ENCODE results near the gene NUDT16L1. TPM values are rescaled to one million over a fixed set of nuclear protein-coding genes. Genes with fewer than 3 reads are reported as not detected.

Gene NUDT16L1
- total and polyA plus RNA-seq, 2 of the 4 experiments (the other 2 are of a cell fraction), result 22.9 to 44.3 TPM

GRCh38 chr16:4693956-4694641 is 737 bp downstream of the NUDT16L1 start:
- no peaks in the 10 kb centered on the region for H3K27me3 ChIP-seq (ENCODE audit: control insufficient read depth, insufficient read depth, low read length)
- no peak overlapping the region for H3K18ac ChIP-seq (ENCODE audit: low read depth, low read length)
- no peak overlapping the region for H3K23ac ChIP-seq (ENCODE audit: low read depth, low read length)
- dilution Hi-C loops (cut with HindIII; ENCODE audit: low sequenced_read_pairs, unreplicated experiment) (no loop called here), in situ Hi-C loops (cut with MboI; ENCODE audit: low sequenced_read_pairs) (no loop called here), intact Hi-C loops (cut with micrococcal nuclease) (loop anchor here (2.0 kb wide), 1 partner anchor 263 kb away; no protein-coding TSS in a partner anchor)
- H4K91ac ChIP-seq (ENCODE audit: insufficient read depth, low read depth, low read length), result no peak overlapping the region
- H3K79me1 ChIP-seq (ENCODE audit: low read depth in 1 of 2, low read length in 2 of 2), result peaks cover 0 to 26% of the 10 kb centered on the region in 2 experiments; a peak in 3 of 4 replicates
- peaks cover 5% of the 10 kb centered on the region; the same call in 1 of the 2 replicates for H3K9me1 ChIP-seq (ENCODE audit: insufficient read depth, low read length)
- peak overlapping the region; percentile 89 for H3K4me3 ChIP-seq (ENCODE audit: insufficient read depth, low read depth, low read length)
- H2BK20ac ChIP-seq (ENCODE audit: low read depth, low read length), result no peak overlapping the region
- H3K4ac ChIP-seq (ENCODE audit: low read depth, low read length), result peak overlapping the region; percentile 85
- POLR2A ChIA-PET (ENCODE audit: unreplicated experiment), result no interaction called here
- no peaks in the 10 kb centered on the region for H3K9me3 ChIP-seq (ENCODE audit: control insufficient read depth, insufficient read depth, low read length)
- peak overlapping the region; percentile 96 for H2AFZ ChIP-seq (replicated peaks; ENCODE audit: low read length, poor library complexity)
- peak; percentile 38 for DNase-seq
- H4K5ac ChIP-seq (ENCODE audit: low read depth, low read length), result no peak overlapping the region; the same call in 1 of the 2 replicates
- no peak overlapping the region for H3K56ac ChIP-seq (ENCODE audit: extremely low read depth, insufficient read depth, low read length)
- H3K36me3 ChIP-seq (ENCODE audit: control insufficient read depth, insufficient read depth, low read length), result peaks cover 44% of the 10 kb centered on the region
- H2AK5ac ChIP-seq (ENCODE audit: low read depth, low read length), result peak overlapping the region; percentile 96
- peak overlapping the region; percentile 84 for H3K27ac ChIP-seq (ENCODE audit: insufficient read depth, low read length)
- peak overlapping the region; percentile 26 for H2BK5ac ChIP-seq (ENCODE audit: low read depth, low read length, poor library complexity, severe bottlenecking)
- H3K14ac ChIP-seq (replicated peaks; ENCODE audit: low read depth, low read length), result peak overlapping the region; percentile 77; the same call in 1 of the 2 replicates
- 0% methylated on average over 35 of the region's 54 CpGs; no CpG with 5 or more reads in 1 of the 2 experiments for WGBS, 2 experiments (ENCODE audit: extremely low coverage in 2 of 2, insufficient read length in 1 of 2)
- peak overlapping the region; percentile 76 to 92; a peak in 2 of 4 replicates for H4K8ac ChIP-seq (ENCODE audit: low read depth in 2 of 2, low read length in 2 of 2)
- H3K4me1 ChIP-seq (ENCODE audit: control insufficient read depth, insufficient read depth, low read length), result peaks cover 7% of the 10 kb centered on the region
- H3K4me2 ChIP-seq (ENCODE audit: low read depth, low read length), result peak overlapping the region; percentile 86
- no peak overlapping the region for H2BK15ac ChIP-seq (ENCODE audit: low read depth, low read length)
- peak overlapping the region; percentile 84 for H3K9ac ChIP-seq (ENCODE audit: low read depth, low read length)
- CTCF ChIA-PET, result interaction anchor here (0.9 kb wide), 1 partner anchor 12 kb away, joined by 3 read pairs; no protein-coding TSS in a partner anchor
- peaks cover 19% of the 10 kb centered on the region for H4K20me1 ChIP-seq (ENCODE audit: insufficient read depth, low read length)
- no TSS peak for BruUV-seq (replicated peaks)
- H2AK9ac ChIP-seq (replicated peaks; ENCODE audit: low read depth, low read length, poor library complexity), result peak overlapping the region; percentile 99
- H2BK120ac ChIP-seq (ENCODE audit: low read depth, low read length), result no peak overlapping the region
- peak; percentile 55 for ATAC-seq (ENCODE audit: low read depth)
- TF ChIP-seq, protein P1, sequence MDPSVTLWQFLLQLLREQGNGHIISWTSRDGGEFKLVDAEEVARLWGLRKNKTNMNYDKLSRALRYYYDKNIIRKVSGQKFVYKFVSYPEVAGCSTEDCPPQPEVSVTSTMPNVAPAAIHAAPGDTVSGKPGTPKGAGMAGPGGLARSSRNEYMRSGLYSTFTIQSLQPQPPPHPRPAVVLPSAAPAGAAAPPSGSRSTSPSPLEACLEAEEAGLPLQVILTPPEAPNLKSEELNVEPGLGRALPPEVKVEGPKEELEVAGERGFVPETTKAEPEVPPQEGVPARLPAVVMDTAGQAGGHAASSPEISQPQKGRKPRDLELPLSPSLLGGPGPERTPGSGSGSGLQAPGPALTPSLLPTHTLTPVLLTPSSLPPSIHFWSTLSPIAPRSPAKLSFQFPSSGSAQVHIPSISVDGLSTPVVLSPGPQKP (IDR thresholded peaks at IDR 0.05; ENCODE audit: borderline replicate concordance, low read depth, low read length), result no peak
- TF ChIP-seq, protein P2, sequence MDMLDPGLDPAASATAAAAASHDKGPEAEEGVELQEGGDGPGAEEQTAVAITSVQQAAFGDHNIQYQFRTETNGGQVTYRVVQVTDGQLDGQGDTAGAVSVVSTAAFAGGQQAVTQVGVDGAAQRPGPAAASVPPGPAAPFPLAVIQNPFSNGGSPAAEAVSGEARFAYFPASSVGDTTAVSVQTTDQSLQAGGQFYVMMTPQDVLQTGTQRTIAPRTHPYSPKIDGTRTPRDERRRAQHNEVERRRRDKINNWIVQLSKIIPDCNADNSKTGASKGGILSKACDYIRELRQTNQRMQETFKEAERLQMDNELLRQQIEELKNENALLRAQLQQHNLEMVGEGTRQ (IDR thresholded peaks at IDR 0.05; ENCODE audit: low read depth, low read length), result no peak
- TF ChIP-seq NFE2L2 (IDR thresholded peaks at IDR 0.05; ENCODE audit: low read depth, low read length) (no peak), CTCF (conservative IDR thresholded peaks at IDR 0.05; ENCODE audit: low read depth, low read length) (no peak), RAD21 (IDR thresholded peaks at IDR 0.05; ENCODE audit: low read length) (no peak), MXI1 (IDR thresholded peaks at IDR 0.05; ENCODE audit: borderline replicate concordance, low read depth, low read length) (peak; percentile 42; the same call in 1 of the 2 replicates), SMC3 (IDR thresholded peaks at IDR 0.05; ENCODE audit: low read depth, low read length) (no peak), CEBPB (IDR thresholded peaks at IDR 0.05; ENCODE audit: low read depth, low read length) (0 out of 2 replicates have a peak, but pooled peaks have one; percentile 1), FOS (IDR thresholded peaks at IDR 0.05; ENCODE audit: low read depth, low read length) (no peak), BHLHE40 (IDR thresholded peaks at IDR 0.05; ENCODE audit: low read depth, low read length) (no peak), RFX5 (IDR thresholded peaks at IDR 0.05; ENCODE audit: low read depth, low read length) (no peak), CHD1 (IDR thresholded peaks at IDR 0.05; ENCODE audit: low read depth, low read length) (no peak), RCOR1 (IDR thresholded peaks at IDR 0.05; ENCODE audit: insufficient replicate concordance, low read length) (no peak), MAFK (IDR thresholded peaks at IDR 0.05; ENCODE audit: low read depth, low read length) (no peak)
